Esophagus muscularis mucosa (tissue), 4 donors: ENCODE measurements around the gene FAM241B. TPM values are rescaled to one million over a fixed set of nuclear protein-coding genes. Genes with fewer than 3 reads are reported as not detected.

Source experiments
- DNase-seq: peaks from one replicate; pipeline ENCODE4 v3.0.0-alpha.2; 2017; ENCODE audit errors: extremely low spot score
- H3K27ac ChIP-seq, 4 donors: fragments of 200-600 bp; sonication (generic); replicated peaks in 1 of 4; 1 replicate in 3 of 4; 2 replicates in 1 of 4; pipeline ENCODE4 v1.5.1; 2016 to 2019; ENCODE audit warnings: mild to moderate bottlenecking in 1 of 4
- H3K27me3 ChIP-seq, 4 donors: fragments of 200-600 bp; sonication (generic); one replicate each; pipeline versions ENCODE4 v1.5.1 to v1.6.0; 2016 to 2019
- H3K36me3 ChIP-seq, 4 donors: fragments of 200-600 bp; sonication (generic); one replicate each; pipeline ENCODE4 v1.5.1; 2016 to 2019
- H3K4me1 ChIP-seq, 4 donors: fragments of 200-600 bp; sonication (generic); one replicate each; pipeline ENCODE4 v1.5.1; 2016 to 2019
- H3K4me3 ChIP-seq, 4 donors: fragments of 200-600 bp; sonication (generic); 1 replicate in 2 of 4; 2 replicates in 2 of 4; pipeline ENCODE4 v1.5.1; 2016 to 2019; ENCODE audit warnings: mild to moderate bottlenecking in 4 of 4, moderate library complexity in 1 of 4
- H3K9me3 ChIP-seq, 4 donors: fragments of 200-600 bp; sonication (generic); 1 replicate in 3 of 4; 2 replicates in 1 of 4; pipeline ENCODE4 v1.5.1; 2016 to 2019
- CTCF ChIP-seq, 3 experiments: fragments of 200-600 bp in 2 of 3; fragments of 450-650 bp in 1 of 3; sonication (generic) in 2 of 3; IDR thresholded peaks; one replicate each; pipeline ENCODE4 v1.5.1; 2017 to 2019; ENCODE audit warnings: antibody characterized with exemption in 3 of 3, mild to moderate bottlenecking in 2 of 3, moderate library complexity in 1 of 3
- EP300 ChIP-seq: sonication (generic); formaldehyde crosslinking; IDR thresholded peaks from one replicate; pipeline ENCODE4 v1.6.1; 2017; ENCODE audit warnings: antibody characterized with exemption
- POLR2A ChIP-seq: fragments of 450-650 bp; IDR thresholded peaks from one replicate; pipeline ENCODE4 v1.6.1; 2017; ENCODE audit warnings: antibody characterized with exemption, moderate library complexity, mild to moderate bottlenecking, low read depth
- POLR2AphosphoS5 ChIP-seq, 2 donors: sonication (generic); formaldehyde crosslinking; IDR thresholded peaks; one replicate each; pipeline ENCODE4 v1.6.1; 2017; ENCODE audit warnings: antibody characterized with exemption in 2 of 2
- WGBS: methylation state at CpG from one replicate; pipeline ENCODE4 v1.1.5; 2018; 5-methylcytosine and 5-hydroxymethylcytosine counted together
- intact Hi-C: fragments of 100-400 bp; cut with DNase I; formaldehyde crosslinking; loops from one replicate; pipeline ENCODE4 v1.15.1; 2023
- total RNA-seq, 4 donors: library from RNA; depleted of rRNA; stranded (reverse); fragments of >200 nt; gene quantifications; one replicate each; pipeline versions ENCODE4 v1.1.0 to v1.2.1, GENCODE V29; 2016

The FAM241B gene
- total RNA-seq, 4 donors from 2014 or later = 2.0 to 9.1 (median 6.5) TPM

- intact Hi-C loops = loop anchor here (5.0 kb wide), 3 partner anchors 158 to 273 kb away; partner anchors contain the start of gene COL13A1
- no peak for DNase-seq
These were observed 14.0 kb downstream of the FAM241B start for GRCh38 chr10:69643779-69644657.

DNA sequence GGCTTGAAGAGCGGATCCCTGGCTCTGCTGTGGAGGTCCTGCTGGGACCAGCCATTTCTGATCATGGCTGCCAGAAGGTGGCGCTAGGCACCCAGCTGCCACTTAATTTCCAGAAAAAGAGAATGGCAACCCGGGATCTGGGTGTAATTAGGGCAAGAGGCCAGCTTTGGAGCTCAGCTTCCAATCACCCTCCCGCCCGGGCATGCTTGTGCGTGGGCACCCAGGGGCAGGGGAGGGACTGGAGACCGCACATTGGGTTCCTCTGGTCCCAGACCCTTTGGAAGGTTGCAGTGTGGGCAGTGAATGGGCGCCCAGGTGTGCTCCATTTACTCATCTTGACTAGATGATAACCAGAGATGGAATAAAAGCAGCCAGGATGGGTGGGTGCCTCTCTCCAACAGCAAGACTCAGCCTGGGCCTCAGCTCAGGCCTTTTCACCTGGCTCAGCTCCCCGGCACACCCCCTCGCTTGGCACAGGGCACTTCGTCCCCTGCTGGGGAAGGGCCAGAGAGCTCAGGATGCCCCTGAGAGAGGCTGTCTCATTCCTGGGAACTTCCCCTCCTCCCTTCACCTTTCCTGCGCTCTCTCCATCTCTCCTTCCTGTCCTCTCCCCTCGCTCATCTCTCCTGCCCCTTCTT lies 14.7 kb downstream of the FAM241B start:
- Histone ChIP-seq H3K36me3 (no peaks in the 10 kb centered on the region), H3K4me1 (peaks cover 0 to 4% (median 0%) of the 10 kb centered on the region in 4 donors), H3K4me3 (no peak overlapping the region), H3K9me3 (no peaks in the 10 kb centered on the region), H3K27me3 (peaks cover 0 to 24% (median 0%) of the 10 kb centered on the region in 4 donors), H3K27ac (no peak overlapping the region)
- intact Hi-C loops = loop anchor here (5.0 kb wide), 4 partner anchors 73 to 273 kb away; partner anchors contain the start of gene COL13A1
- peak; percentile 56 to 72 (median 66) for TF ChIP-seq CTCF (IDR thresholded peaks at IDR 0.05)
- no peak for TF ChIP-seq POLR2A
- whole genome bisulfite sequencing = 51% methylated on average over 11 of the region's 13 CpGs
- DNase-seq = no peak

More at GRCh38 chr10:69643779-69644657, 14.0 kb downstream of the FAM241B start:
- H3K4me3 ChIP-seq = no peak overlapping the region
- H3K27me3 ChIP-seq = peaks cover 0 to 24% (median 0%) of the 10 kb centered on the region in 4 donors
- TF ChIP-seq CTCF (IDR thresholded peaks at IDR 0.05) = no peak
- no peak for TF ChIP-seq EP300
- no peak for TF ChIP-seq POLR2AphosphoS5 (IDR thresholded peaks at IDR 0.05)
- TF ChIP-seq POLR2A = no peak
- H3K27ac ChIP-seq = no peak overlapping the region
- peaks cover 0 to 4% (median 2%) of the 10 kb centered on the region in 4 donors for H3K4me1 ChIP-seq
- H3K36me3 ChIP-seq = no peaks in the 10 kb centered on the region
- H3K9me3 ChIP-seq = no peaks in the 10 kb centered on the region
- WGBS = 76% methylated on average over 10 of the region's 16 CpGs

DNA sequence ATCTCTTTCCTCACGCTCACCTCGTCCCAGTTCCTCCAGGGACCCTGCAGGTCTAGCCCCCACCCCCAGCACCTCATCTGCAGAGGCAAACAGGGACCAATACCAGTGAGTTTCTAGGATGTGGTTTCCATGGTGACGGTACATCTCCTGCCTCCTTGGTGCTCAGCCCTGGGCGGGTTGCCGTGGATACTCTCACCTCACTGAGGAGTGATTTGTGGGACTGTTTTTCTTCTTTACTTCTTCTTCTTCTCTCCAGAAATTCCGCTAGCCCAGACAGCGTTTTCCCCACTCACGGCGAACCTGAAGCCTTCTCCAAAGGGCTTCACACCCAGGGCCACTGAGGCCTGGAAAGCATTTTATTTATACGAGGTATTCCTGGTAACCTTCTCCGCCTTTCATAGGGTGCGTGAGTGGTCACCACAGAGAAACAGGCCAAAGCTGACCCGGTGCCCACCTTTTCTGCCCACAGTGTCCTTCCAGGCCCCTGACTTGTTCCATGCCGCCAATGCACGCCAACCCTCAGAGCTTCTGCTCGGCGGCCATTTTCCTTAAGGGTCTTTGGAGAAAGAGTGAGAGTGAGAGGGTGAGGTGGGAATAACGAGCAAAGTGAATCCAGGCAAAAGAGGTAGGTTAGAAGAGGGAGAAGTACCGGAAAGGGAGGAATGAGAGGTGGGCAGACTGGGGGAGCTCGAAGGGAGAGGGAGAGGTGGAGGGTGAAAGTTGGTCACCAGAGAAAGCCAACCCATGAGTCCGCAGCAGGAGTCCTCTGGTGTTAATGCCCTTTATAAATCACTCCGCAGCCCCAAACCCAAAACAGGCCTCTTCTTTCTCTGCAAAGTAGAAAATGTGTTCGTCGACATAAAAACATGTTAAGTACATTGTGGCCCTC lies 15.5 kb downstream of the FAM241B start:
- Histone ChIP-seq H3K36me3 (no peaks in the 10 kb centered on the region), H3K9me3 (no peaks in the 10 kb centered on the region), H3K4me3 (no peak overlapping the region), H3K27ac (no peak overlapping the region), H3K4me1 (peaks cover 0 to 4% (median 0%) of the 10 kb centered on the region in 4 donors), H3K27me3 (peaks cover 0 to 24% (median 0%) of the 10 kb centered on the region in 4 donors)
- WGBS = 93% methylated on average over 24 of the region's 24 CpGs
- no peak for TF ChIP-seq EP300
- no peak for TF ChIP-seq POLR2AphosphoS5 (IDR thresholded peaks at IDR 0.05)
- TF ChIP-seq POLR2A = no peak
- no peak for TF ChIP-seq CTCF (IDR thresholded peaks at IDR 0.05)
- no peak for DNase-seq
- intact Hi-C loops = loop anchor here (5.0 kb wide), 1 partner anchor 72 kb away; no protein-coding TSS in a partner anchor

DNA sequence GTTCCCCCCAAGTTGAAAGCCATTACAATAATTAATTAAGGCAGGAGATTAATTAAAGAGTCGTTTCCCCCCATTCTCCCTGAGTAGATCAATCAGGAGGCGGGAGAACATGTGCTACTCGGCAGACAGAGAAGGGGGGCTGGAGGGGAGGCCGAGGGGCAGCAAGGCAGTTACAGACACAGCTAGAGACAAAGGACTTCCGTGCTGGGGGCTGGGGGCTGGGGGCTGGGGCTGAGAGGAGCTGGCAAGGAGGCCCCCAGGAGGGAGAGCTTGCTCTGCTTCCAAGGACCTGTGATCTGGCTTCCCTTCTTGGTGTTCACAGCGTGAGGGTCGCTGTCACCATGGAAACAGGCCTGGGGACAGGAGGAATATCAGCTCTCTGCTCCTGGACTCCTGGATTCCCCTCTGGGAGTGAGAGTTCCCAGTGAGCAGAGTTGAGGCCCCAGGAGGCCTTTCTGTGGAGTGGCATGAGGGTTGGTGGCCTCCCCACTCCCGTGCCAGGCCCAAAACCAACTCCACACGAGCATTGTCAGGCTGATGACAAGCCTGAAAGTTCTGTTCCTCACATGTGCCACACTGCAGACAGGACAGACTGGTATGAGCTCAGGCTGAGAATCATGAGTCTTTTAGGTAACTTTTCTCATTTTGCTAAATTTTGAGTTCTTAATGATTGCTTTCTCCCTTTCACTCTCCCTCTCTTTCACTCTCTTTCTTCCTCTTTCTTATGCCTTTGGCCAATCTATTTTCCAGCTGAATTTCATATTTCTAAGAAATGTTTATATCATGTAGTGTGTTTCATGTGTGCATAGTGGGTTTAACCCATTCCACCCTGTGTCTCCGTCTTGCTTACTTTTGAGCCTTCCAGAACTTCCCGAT lies 16.4 kb downstream of the FAM241B start:
- no peaks in the 10 kb centered on the region for H3K9me3 ChIP-seq
- no peak overlapping the region for H3K4me3 ChIP-seq
- no peaks in the 10 kb centered on the region for H3K36me3 ChIP-seq
- 65% methylated on average over 10 of the region's 11 CpGs for WGBS
- no peak overlapping the region for H3K27ac ChIP-seq
- peaks cover 0 to 15% (median 0%) of the 10 kb centered on the region in 4 donors for H3K27me3 ChIP-seq
- intact Hi-C loops = loop anchor here (5.0 kb wide), 1 partner anchor 71 kb away; no protein-coding TSS in a partner anchor
- no peak for DNase-seq
- H3K4me1 ChIP-seq = peaks cover 0 to 4% (median 0%) of the 10 kb centered on the region in 4 donors
- TF ChIP-seq POLR2AphosphoS5 (IDR thresholded peaks at IDR 0.05) (no peak), EP300 (no peak), POLR2A (no peak), CTCF (IDR thresholded peaks at IDR 0.05) (no peak)
